HG03558 (cell line): ENCODE results near the gene ELN.
"Not testable (repeated sequence)": the region's sequence is repeated elsewhere in the genome, so short reads cannot be mapped to it uniquely, and the experiment has no call there.

Experiments
- ATAC-seq: cut with Tn5 transposase; IDR thresholded peaks from one replicate; pipeline ENCODE4 v1.9.1; 2021; ENCODE audit warnings: moderate number of reproducible peaks; ENCODE audit not compliant: unreplicated experiment; ENCODE audit errors: extremely low read depth

ELN gene

GRCh38 chr7:73999664-74000435 lies 28.1 kb upstream of the ELN start:
- no peak for ATAC-seq

- ATAC-seq = no peak
Observed at GRCh38 chr7:74000489-74001149, 27.4 kb upstream of the ELN start.

- ATAC-seq = no peak
Observed at GRCh38 chr7:74001150-74001494, 26.9 kb upstream of the ELN start.

- no peak for ATAC-seq
Observed at GRCh38 chr7:74002474-74003017, 25.4 kb upstream of the ELN start.

GRCh38 chr7:74003621-74004020 lies 24.4 kb upstream of the ELN start:
- ATAC-seq = no peak

GRCh38 chr7:74006032-74006431 lies 21.9 kb upstream of the ELN start:
- ATAC-seq = no peak

GRCh38 chr7:74006451-74007241 lies 21.3 kb upstream of the ELN start:
- ATAC-seq = no peak

- ATAC-seq = no peak
Observed at GRCh38 chr7:74007242-74007567, 20.8 kb upstream of the ELN start.

GRCh38 chr7:74008687-74009086 lies 19.3 kb upstream of the ELN start:
- ATAC-seq = no peak

- no peak for ATAC-seq
Observed at GRCh38 chr7:74009719-74010118, 18.3 kb upstream of the ELN start.

- no peak for ATAC-seq
Observed at GRCh38 chr7:74010407-74010806, 17.6 kb upstream of the ELN start.

GRCh38 chr7:74011421-74011820 lies 16.6 kb upstream of the ELN start:
- not testable (repeated sequence) for ATAC-seq

GRCh38 chr7:74012842-74013249 lies 15.1 kb upstream of the ELN start:
- ATAC-seq = peak; percentile 94

GRCh38 chr7:74013539-74014272 lies 14.3 kb upstream of the ELN start:
- no peak for ATAC-seq

GRCh38 chr7:74014931-74015330 lies 13.0 kb upstream of the ELN start:
- no peak for ATAC-seq

- no peak for ATAC-seq
Observed at GRCh38 chr7:74015670-74016069, 12.3 kb upstream of the ELN start.

GRCh38 chr7:74017125-74017524 lies 10.8 kb upstream of the ELN start:
- no peak for ATAC-seq

- ATAC-seq = no peak
Observed at GRCh38 chr7:74018246-74018895, 9.6 kb upstream of the ELN start.

GRCh38 chr7:74019149-74019548 lies 8.8 kb upstream of the ELN start:
- ATAC-seq = no peak

GRCh38 chr7:74020390-74020789 lies 7.6 kb upstream of the ELN start:
- ATAC-seq = no peak
